IPS-11a (cell line): ENCODE measurements around the gene PCDHGB4.
"Not testable (repeated sequence)": the region's sequence is repeated elsewhere in the genome, so short reads cannot be mapped to it uniquely, and the experiment has no call there.

Experiments used
- H3K4me3 ChIP-seq: one replicate; pipeline ENCODE4 v1.5.1; 2013; ENCODE audit warnings: low read depth, low read length, control low read depth

PCDHGB4 gene

GRCh38 chr5:141366016-141366896 is 21.2 kb upstream of the PCDHGB4 start:
- no peak overlapping the region for H3K4me3 ChIP-seq

DNA sequence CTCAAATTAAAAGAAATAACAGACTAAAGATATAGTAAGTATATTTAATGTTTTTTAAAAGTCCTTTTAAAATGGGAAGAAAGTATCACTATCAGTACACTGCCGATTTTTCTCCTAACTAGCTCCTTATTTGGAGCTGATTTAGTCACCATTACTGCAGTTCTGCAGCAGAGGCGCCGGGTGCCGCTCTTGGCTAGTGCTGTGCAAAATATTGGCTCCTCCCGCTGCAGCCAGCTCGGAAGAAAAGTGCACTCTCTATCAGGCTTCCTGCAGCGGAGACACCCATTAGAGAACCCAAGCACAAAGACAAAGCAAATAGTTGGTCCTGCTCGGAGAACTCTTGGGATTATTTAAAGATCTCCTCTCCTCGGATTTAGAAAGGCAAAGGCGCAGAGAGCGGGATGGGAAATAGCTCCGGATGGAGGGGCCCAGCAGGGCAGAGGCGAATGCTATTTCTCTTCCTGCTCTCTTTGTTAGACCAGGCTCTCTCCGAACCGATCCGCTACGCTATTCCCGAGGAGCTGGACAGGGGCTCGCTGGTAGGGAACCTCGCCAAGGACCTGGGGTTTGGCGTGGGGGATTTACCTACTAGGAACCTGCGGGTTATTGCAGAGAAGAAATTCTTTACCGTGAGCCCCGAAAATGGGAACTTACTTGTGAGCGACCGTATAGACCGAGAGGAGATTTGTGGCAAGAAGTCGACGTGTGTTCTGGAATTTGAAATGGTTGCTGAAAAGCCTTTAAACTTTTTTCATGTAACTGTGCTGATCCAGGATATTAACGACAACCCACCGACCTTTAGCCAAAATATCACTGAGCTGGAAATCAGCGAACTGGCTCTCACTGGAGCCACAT is 17.3 kb upstream of the PCDHGB4 start, which contains the start of gene PCDHGB3:
Gene PCDHGB3, plus strand, starts transcription at position 249 of the 855 bp plus-strand sequence. Its CDS starts 153 bp downstream, at position 402.
- H3K4me3 ChIP-seq, result no peak within 1 kb of the TSS

GRCh38 chr5:141371572-141372475 is 15.7 kb upstream of the PCDHGB4 start:
- H3K4me3 ChIP-seq, result no peak overlapping the region

DNA sequence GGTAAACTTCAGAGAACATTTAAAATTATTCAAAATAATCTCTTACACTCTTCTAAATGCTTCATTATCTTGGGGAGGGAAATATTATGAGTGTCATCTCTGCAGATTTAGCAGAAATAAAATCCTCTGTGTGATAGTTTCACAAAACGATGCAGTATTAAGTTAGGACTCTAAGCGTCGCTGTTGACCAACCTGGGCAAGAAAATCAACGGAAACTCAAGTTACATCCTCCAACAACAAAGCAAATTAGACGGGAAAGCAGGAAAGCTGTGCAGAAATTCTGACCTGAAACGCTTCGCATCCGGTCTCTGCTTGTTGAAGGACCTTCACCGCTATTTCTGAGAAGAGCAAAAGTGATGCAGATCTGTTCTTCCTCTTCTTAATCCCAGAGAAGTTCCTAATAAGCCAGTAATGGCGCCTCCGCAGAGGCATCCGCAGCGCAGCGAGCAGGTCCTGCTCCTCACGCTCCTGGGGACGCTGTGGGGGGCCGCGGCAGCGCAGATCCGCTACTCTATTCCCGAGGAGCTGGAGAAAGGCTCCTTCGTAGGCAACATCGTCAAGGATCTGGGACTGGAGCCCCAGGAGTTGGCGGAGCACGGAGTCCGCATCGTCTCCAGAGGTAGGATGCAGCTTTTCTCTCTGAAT is 13.7 kb upstream of the PCDHGB4 start, which contains the start of gene PCDHGA6:
Gene PCDHGA6, plus strand, starts transcription at position 219 of the 645 bp plus-strand sequence. Its CDS starts 193 bp downstream, at position 412.
- H3K4me3 ChIP-seq, result no peak within 1 kb of the TSS

DNA sequence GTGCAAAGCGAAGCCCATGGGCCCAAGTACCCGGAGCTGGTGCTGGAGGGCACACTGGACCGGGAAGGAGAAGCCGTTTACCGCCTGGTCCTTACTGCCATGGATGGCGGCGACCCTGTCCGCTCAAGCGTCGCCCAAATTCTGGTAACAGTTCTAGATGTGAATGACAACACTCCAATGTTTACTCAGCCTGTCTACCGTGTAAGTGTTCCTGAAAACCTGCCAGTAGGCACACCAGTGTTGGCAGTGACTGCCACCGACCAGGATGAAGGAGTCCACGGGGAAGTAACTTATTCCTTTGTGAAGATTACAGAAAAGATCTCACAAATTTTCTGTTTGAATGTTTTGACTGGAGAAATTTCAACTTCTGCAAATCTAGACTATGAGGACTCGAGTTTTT is 12.9 kb upstream of the PCDHGB4 start:
- H3K4me3 ChIP-seq, result no peak overlapping the region

DNA sequence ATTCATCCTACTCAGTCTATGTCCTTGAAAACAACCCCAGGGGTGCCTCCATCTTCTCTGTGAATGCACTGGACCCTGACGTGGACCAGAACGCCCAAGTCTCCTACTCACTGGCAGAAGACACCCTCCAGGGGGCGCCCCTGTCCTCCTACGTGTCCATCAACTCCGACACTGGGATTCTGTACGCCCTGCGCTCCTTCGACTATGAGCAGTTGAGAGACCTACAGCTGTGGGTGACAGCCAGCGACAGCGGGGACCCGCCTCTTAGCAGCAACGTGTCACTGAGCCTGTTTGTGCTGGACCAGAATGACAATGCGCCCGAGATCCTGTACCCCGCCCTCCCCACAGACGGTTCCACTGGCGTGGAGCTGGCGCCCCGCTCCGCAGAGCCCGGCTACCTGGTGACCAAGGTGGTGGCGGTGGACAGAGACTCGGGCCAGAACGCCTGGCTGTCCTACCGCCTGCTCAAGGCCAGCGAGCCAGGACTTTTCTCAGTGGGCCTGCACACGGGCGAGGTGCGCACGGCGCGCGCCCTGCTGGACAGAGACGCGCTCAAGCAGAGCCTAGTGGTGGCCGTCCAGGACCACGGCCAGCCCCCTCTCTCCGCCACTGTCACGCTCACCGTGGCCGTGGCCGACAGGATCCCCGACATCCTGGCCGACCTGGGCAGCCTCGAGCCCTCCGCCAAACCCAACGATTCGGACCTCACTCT is 11.9 kb upstream of the PCDHGB4 start:
- not testable (repeated sequence) for H3K4me3 ChIP-seq

GRCh38 chr5:141382469-141383294 is 4.8 kb upstream of the PCDHGB4 start, which contains the start of gene PCDHGA7:
Gene PCDHGA7 (plus strand): TSS chr5:141382742. CDS start chr5:141382900, 158 bp downstream.
- H3K4me3 ChIP-seq, result no peak within 1 kb of the TSS

- H3K4me3 ChIP-seq, result no peak overlapping the region
Observed at GRCh38 chr5:141383345-141383744, 4.2 kb upstream of the PCDHGB4 start.

GRCh38 chr5:141384471-141385267 is 2.8 kb upstream of the PCDHGB4 start:
- no peak overlapping the region for H3K4me3 ChIP-seq

DNA sequence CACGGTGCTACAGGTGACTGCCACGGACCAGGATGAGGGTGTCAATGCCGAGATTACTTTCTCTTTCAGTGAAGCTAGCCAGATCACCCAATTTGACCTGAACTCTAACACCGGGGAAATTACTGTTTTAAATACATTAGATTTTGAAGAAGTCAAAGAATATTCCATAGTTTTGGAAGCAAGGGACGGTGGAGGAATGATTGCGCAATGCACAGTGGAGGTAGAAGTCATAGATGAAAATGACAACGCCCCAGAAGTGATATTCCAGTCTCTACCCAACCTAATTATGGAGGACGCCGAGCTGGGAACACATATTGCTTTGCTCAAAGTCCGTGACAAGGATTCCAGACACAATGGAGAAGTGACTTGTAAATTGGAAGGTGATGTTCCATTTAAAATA is 1.2 kb downstream of the PCDHGB4 start:
- no peak overlapping the region for H3K4me3 ChIP-seq

GRCh38 chr5:141389153-141390042 is 1.9 kb downstream of the PCDHGB4 start:
- no peak overlapping the region for H3K4me3 ChIP-seq

DNA sequence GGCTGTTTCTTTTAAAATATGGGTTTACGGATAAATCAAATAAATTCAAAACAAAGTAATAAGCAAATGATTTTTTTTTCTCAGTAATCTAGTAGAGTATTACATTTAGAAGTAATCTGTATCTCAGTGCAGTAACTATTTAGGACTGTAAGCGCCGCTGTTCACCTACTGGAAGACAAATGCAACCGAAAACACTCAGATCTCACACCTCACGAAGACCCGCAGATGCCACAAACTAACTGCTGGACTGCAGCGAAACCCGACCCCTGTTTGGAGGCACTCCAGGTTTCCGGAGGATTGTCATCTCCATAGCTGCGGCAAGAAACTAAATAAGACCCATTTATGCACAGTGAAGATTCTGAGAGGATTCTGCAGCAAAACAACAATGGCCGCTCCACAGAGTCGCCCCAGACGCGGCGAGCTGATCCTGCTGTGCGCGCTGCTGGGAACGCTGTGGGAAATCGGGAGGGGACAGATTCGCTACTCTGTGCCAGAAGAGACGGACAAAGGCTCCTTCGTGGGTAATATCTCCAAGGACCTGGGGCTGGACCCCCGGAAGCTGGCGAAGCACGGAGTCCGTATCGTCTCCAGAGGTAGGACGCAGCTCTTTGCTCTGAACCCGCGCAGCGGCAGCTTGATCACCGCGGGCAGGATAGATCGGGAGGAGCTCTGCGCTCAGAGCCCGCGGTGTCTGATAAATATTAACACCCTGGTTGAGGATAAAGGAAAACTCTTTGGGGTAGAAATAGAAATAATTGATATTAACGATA is 5.1 kb downstream of the PCDHGB4 start, which contains the start of gene PCDHGA8:
Gene PCDHGA8, plus strand, starts transcription at position 205 of the 770 bp plus-strand sequence. Its CDS starts 181 bp downstream, at position 386.
- H3K4me3 ChIP-seq, result no peak within 1 kb of the TSS

DNA sequence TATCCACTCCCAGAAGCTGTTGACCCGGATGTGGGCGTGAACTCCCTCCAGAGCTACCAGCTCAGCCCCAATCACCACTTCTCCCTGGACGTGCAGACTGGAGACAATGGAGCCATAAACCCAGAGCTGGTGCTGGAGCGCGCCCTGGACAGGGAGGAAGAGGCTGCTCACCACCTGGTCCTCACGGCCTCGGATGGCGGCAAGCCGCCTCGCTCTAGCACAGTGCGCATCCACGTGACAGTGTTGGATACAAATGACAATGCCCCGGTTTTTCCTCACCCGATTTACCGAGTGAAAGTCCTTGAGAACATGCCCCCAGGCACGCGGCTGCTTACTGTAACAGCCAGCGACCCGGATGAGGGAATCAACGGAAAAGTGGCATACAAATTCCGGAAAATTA is 5.8 kb downstream of the PCDHGB4 start:
- H3K4me3 ChIP-seq, result no peak overlapping the region

- H3K4me3 ChIP-seq, result not testable (repeated sequence)
Observed at GRCh38 chr5:141394401-141395187, 7.1 kb downstream of the PCDHGB4 start.
